Tibial nerve (tissue), 4 donors: ENCODE measurements around the gene NUDT16L1. TPM values are rescaled to one million over a fixed set of nuclear protein-coding genes. Genes with fewer than 3 reads are reported as not detected.

ENCODE experiments used
- DNase-seq, 2 donors: peaks; one replicate each; pipeline ENCODE4 v3.0.0-alpha.2; 2019; ENCODE audit warnings: low spot score in 2 of 2
- H3K27ac ChIP-seq, 4 donors: fragments of 200-600 bp; sonication (generic) in 3 of 4; one replicate each; pipeline ENCODE4 v1.5.1; 2017 to 2019; ENCODE audit warnings: mild to moderate bottlenecking in 1 of 4
- H3K27me3 ChIP-seq, 2 donors: fragments of 200-600 bp; sonication (generic) in 1 of 2; one replicate each; pipeline versions ENCODE4 v1.5.1 to v1.6.0; 2017 to 2019
- H3K36me3 ChIP-seq, 3 donors: fragments of 200-600 bp; sonication (generic); one replicate each; pipeline ENCODE4 v1.5.1; 2018 to 2019
- H3K4me1 ChIP-seq, 4 donors: fragments of 200-600 bp; sonication (generic) in 3 of 4; one replicate each; pipeline ENCODE4 v1.5.1; 2017 to 2019
- H3K4me3 ChIP-seq, 4 donors: fragments of 200-600 bp; sonication (generic) in 3 of 4; one replicate each; pipeline ENCODE4 v1.5.1; 2017 to 2019; ENCODE audit warnings: mild to moderate bottlenecking in 1 of 4, moderate library complexity in 1 of 4
- H3K9me3 ChIP-seq, 4 donors: fragments of 200-600 bp; sonication (generic) in 3 of 4; one replicate each; pipeline ENCODE4 v1.5.1; 2017 to 2019
- CTCF ChIP-seq, 5 experiments: fragments of 200-600 bp in 3 of 5; fragments of 450-650 bp in 2 of 5; sonication (generic) in 3 of 5; IDR thresholded peaks; one replicate each; pipeline ENCODE4 v1.5.1; 2016 to 2019; ENCODE audit warnings: antibody characterized with exemption in 5 of 5, mild to moderate bottlenecking in 3 of 5, moderate library complexity in 2 of 5
- EP300 ChIP-seq, 2 donors: sonication (generic); formaldehyde crosslinking; IDR thresholded peaks; one replicate each; pipeline ENCODE4 v1.6.1; 2017; ENCODE audit warnings: antibody characterized with exemption in 2 of 2, mild to moderate bottlenecking in 1 of 2
- POLR2A ChIP-seq, 2 donors: fragments of 450-650 bp; IDR thresholded peaks; one replicate each; pipeline ENCODE4 v1.6.1; 2017; ENCODE audit warnings: antibody characterized with exemption in 2 of 2, mild to moderate bottlenecking in 2 of 2, moderate library complexity in 2 of 2
- WGBS, 2 donors: methylation state at CpG; one replicate each; pipeline ENCODE4 v1.1.5; 2018; 5-methylcytosine and 5-hydroxymethylcytosine counted together
- total RNA-seq, 4 donors: library from RNA; depleted of rRNA; stranded (reverse); fragments of >200 nt; gene quantifications; one replicate each; pipeline ENCODE4 v1.1.0, GENCODE V29; 2016

The NUDT16L1 gene
- total RNA-seq, 4 donors from 2014 or later = 30.3 to 63.7 (median 48.5) TPM

DNA sequence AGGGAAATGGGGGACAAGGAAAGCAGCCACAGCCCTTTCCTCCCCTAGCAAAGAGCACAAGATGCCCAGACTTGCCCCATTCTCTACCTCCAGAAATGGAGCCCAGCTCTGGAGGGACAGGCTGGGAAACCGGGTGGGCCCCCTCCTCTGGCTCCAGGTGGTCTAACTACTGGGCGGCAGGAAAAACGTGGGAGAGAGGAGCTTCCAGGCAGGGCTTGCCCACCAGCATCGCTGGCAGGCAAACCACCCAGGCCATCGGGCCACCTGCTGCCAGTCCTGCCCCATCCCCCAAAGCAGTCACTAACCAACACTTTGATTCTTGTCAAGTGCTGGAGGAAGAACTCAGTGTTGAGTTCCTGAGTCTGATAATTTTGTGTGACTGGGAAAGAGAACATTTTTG is 25.1 kb downstream of the NUDT16L1 start:
- Histone ChIP-seq H3K27me3 (no peaks in the 10 kb centered on the region), H3K4me3 (no peak overlapping the region), H3K36me3 (peaks cover 0 to 71% (median 0%) of the 10 kb centered on the region in 3 donors), H3K9me3 (no peaks in the 10 kb centered on the region), H3K27ac (no peak overlapping the region), H3K4me1 (no peaks in the 10 kb centered on the region)
- TF ChIP-seq EP300 (IDR thresholded peaks at IDR 0.05) (no peak), CTCF (IDR thresholded peaks at IDR 0.05) (no peak), POLR2A (IDR thresholded peaks at IDR 0.05) (no peak)
- 55 to 66% methylated on average over 5 of the region's 5 CpGs for WGBS, 2 donors
- no peak for DNase-seq

DNA sequence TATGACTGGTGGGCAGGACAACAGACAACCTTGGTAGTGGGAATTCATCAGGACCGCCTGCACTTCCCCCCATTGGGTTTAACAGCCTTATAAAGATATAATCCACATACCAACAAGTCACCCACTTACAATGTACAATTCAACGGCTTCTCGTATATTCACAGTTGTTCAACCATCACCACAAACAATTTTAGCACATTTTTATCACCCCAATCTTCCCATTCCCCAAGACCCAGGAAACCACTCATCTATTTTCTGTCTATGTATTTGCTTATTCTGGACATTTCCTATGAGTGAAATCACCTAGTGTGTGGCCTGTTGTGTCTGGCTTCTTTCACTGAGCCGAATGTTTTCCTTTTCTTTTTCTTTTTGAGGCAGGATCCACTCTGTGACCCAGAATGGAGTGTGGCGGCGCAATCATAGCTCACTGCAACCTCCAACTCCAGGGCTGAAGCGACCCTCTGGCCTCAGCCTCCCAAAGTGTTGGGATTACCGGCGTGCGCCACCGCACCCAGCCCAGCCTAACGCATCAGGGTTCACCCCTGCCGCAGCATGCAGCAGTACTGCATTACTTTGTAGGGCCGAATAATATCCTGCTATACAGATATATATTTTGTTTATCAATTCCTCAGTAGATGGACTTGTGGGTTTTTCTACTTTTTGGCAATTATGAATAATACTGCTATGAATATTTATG is 29.9 kb downstream of the NUDT16L1 start:
- no peak for DNase-seq
- no peak for TF ChIP-seq POLR2A (IDR thresholded peaks at IDR 0.05)
- no peak for TF ChIP-seq EP300 (IDR thresholded peaks at IDR 0.05)
- no peak for TF ChIP-seq CTCF (IDR thresholded peaks at IDR 0.05)
- Histone ChIP-seq H3K27ac (no peak overlapping the region), H3K9me3 (no peaks in the 10 kb centered on the region), H3K36me3 (peaks cover 0 to 74% (median 6%) of the 10 kb centered on the region in 3 donors), H3K4me1 (no peaks in the 10 kb centered on the region), H3K27me3 (no peaks in the 10 kb centered on the region), H3K4me3 (no peak overlapping the region)
- 92 to 94% methylated on average over 14 of the region's 14 CpGs for WGBS, 2 donors

GRCh38 chr16:4724661-4725270 is 31.4 kb downstream of the NUDT16L1 start:
- Histone ChIP-seq H3K9me3 (no peaks in the 10 kb centered on the region), H3K36me3 (peaks cover 0 to 77% (median 6%) of the 10 kb centered on the region in 3 donors), H3K4me3 (no peak overlapping the region), H3K4me1 (no peaks in the 10 kb centered on the region), H3K27me3 (no peaks in the 10 kb centered on the region), H3K27ac (no peak overlapping the region)
- no peak for DNase-seq
- no peak for TF ChIP-seq CTCF (IDR thresholded peaks at IDR 0.05)
- TF ChIP-seq POLR2A (IDR thresholded peaks at IDR 0.05) = no peak
- TF ChIP-seq EP300 (IDR thresholded peaks at IDR 0.05) = no peak
- WGBS, 2 donors = 86 to 89% methylated on average over 11 of the region's 11 CpGs

GRCh38 chr16:4726616-4727015 is 33.3 kb downstream of the NUDT16L1 start:
- WGBS, 2 donors = 90 to 95% methylated on average over 17 to 18 of the region's 18 CpGs
- H3K27me3 ChIP-seq = no peaks in the 10 kb centered on the region
- no peaks in the 10 kb centered on the region for H3K9me3 ChIP-seq
- H3K4me3 ChIP-seq = no peak overlapping the region
- no peak for DNase-seq
- H3K4me1 ChIP-seq = no peaks in the 10 kb centered on the region
- no peak for TF ChIP-seq POLR2A (IDR thresholded peaks at IDR 0.05)
- no peak for TF ChIP-seq EP300 (IDR thresholded peaks at IDR 0.05)
- TF ChIP-seq CTCF (IDR thresholded peaks at IDR 0.05) = no peak
- H3K27ac ChIP-seq = no peak overlapping the region
- peaks cover 0 to 90% (median 6%) of the 10 kb centered on the region in 3 donors for H3K36me3 ChIP-seq

- peaks cover 0 to 76% (median 6%) of the 10 kb centered on the region in 3 donors for H3K36me3 ChIP-seq
Observed at GRCh38 chr16:4728676-4729075, 35.3 kb downstream of the NUDT16L1 start.

More at GRCh38 chr16:4728676-4729075, 35.3 kb downstream of the NUDT16L1 start:
- no peak overlapping the region for H3K27ac ChIP-seq
- TF ChIP-seq EP300 (IDR thresholded peaks at IDR 0.05) (no peak), CTCF (IDR thresholded peaks at IDR 0.05) (no peak), POLR2A (IDR thresholded peaks at IDR 0.05) (no peak)
- no peaks in the 10 kb centered on the region for H3K9me3 ChIP-seq
- peaks cover 0 to 11% (median 2%) of the 10 kb centered on the region in 4 donors for H3K4me1 ChIP-seq
- WGBS, 2 donors = 90 to 98% methylated on average over 8 of the region's 8 CpGs
- DNase-seq = no peak
- no peaks in the 10 kb centered on the region for H3K27me3 ChIP-seq
- no peak overlapping the region for H3K4me3 ChIP-seq
